HG02884 (cell line): ENCODE data around the gene SHANK2.

Source experiments
- ATAC-seq: cut with Tn5 transposase; IDR thresholded peaks from one replicate; pipeline ENCODE4 v1.9.1; 2021; ENCODE audit warnings: mild to moderate bottlenecking, moderate library complexity; ENCODE audit not compliant: unreplicated experiment

Gene SHANK2

DNA sequence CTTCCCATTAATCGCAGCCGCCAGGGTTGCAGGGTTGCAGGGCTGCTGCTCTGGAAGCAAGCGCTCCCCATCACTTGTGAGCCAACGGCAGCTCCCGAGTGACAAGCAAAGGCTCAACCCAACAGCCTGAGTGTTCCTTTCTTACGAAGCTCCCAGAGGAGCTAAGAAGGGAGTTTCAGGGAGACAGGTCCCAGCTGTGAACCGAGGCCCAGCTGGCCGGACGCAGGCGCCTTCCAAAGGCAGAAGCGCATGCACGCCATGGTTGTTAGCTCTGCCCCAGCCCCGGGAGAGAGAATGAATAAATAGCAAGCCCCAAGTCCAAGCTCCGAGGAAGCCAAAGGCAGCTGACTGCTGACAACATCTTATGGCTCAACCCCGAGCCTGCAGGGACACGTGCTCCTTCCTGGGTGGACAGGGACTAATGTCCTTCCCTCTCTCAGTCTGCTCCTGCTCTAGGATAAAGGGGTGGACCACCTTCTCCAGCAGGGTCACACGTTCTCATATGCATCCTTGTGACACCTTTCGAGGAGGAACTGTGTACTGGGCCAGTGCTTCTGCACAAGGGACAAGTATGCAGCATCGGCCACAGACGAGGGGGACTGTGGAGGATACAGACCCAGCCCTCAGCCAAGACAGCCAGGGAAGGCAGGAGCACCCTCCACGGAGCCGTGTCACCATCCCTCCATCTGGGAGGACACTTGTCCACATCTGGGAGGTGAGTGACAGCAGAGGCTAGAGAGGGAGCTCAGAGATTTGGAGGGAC is 29.9 kb downstream of the SHANK2 start:
- ATAC-seq: no peak

DNA sequence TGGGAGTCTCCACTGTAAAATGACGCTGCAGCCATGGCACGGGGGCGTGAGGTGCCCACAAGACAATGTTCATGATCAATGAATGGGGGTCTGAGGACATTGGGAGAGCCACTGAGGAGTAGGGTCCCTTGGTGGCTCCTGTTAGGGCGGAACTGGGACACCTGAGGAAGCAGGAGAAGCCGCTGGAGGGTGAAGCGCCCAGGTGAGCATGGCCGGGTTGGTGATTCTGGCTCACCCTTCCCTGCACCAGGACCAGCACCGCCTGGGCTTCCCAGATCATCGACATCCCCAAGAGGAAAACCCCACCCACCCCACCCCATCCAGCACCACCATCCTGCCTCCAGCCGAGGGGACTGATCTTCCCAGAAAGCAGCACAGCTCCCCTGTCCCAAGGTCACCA is 30.6 kb downstream of the SHANK2 start:
- ATAC-seq: no peak

- no peak for ATAC-seq
These were observed 31.2 kb downstream of the SHANK2 start for GRCh38 chr11:71221201-71221600.

GRCh38 chr11:71218789-71219499 is 33.4 kb downstream of the SHANK2 start:
- no peak for ATAC-seq

DNA sequence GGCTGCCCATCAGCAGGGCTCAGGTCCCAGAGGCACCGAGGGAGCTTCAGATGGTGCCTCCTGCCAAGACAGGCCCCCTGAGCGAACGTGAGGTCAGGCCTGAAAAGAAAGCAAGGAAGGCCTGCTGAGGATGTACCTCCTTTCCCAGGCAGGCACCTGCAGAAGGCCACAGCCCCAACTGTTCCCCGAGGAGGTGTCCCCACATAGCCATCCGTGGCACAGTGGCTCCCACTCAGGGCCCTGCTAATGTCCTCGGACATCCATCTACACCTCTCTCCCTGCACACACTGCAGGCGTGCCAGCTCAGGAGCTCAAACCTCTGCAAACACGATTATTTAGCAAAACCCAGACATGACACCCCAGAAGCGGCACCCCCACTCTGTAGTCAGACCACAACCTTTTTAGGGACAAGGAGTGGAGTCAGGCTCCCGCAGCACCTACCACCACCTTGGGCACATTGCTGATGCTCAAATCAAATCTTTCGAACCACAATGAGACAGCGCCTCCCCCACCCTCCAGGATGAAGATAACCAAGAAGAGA is 36.9 kb downstream of the SHANK2 start:
- no peak for ATAC-seq

- ATAC-seq: no peak
These were observed 37.6 kb downstream of the SHANK2 start for GRCh38 chr11:71214553-71215424.

DNA sequence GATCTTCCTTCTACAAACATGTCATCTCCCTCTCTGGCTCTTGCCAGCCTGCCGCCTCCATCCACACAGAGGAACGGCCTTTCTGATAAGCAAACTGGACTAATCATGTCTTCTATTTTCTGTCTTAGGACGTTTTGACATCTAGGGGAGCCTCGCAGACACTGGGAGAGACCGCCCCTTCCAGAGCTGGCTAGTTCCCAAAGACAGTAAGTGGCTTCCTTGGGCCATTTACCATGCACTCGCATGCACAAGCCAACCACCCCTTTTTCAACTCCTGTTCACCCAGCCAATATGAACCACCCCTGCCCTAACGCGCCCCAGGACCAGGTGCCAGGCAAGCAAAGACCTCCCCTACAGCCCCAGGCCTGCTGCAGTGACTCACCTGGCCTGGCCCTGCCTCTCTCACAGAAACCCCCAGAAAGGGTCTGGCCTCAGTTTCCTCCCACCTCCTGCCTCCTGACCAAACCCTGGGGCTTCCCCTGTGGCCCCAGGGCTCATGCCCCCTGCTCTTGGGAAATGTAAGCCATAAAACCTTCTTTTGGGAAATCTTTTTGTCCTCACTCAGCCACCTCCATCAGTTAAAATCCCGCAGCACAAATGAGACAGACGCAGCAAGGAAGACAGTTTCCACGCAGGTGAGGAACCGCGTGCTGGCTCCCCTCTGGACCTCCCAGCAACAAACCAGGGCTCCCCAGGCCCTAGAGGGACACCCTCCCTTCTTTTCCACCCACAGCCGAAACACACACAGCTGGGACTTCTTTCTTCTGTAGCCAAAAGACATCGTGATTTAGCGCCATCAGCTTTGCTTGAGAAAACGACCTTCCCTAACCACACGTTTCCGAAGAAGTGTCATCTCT is 38.5 kb downstream of the SHANK2 start:
- ATAC-seq: no peak

GRCh38 chr11:71212871-71213559 is 39.4 kb downstream of the SHANK2 start:
- ATAC-seq: no peak

DNA sequence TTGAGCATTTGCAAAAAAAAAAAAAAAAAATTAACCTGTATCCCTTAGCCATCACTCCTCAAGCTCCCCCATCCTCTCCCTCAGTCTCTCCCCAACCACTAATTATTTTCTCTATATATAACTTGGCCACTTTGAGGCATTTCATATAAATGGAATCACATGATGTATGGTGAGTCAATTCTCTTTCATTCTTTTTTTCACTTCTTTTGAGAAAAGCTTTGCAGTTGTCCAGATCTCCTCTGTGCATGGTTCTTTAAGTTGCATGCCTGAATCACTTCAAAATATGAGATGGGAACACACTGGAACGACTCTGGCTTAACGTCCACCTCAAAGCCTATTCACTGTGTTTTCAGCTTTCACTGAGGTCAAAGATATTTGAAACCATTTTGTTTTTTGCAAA is 40.7 kb downstream of the SHANK2 start:
- ATAC-seq: no peak

DNA sequence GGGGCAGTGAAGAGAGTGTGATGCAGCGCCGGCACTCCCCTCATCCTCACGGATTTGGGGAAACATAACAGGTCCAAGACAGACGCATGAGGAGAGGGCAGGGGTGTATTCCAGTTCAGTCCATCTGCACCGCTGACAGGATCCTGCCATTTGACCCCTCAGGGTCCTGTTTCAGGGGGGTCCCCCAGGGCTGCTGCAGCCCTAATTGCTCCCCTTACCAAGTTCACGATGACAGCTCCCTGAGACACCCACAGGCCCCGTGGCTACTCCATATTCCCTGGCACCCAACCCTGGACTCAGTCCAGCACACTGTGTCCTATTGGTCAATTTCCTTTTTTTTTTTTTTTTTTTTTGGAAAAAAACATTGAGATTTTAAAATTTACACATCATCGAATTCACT is 41.5 kb downstream of the SHANK2 start:
- ATAC-seq: no peak

- no peak for ATAC-seq
These were observed 42.7 kb downstream of the SHANK2 start for GRCh38 chr11:71209656-71210055.

DNA sequence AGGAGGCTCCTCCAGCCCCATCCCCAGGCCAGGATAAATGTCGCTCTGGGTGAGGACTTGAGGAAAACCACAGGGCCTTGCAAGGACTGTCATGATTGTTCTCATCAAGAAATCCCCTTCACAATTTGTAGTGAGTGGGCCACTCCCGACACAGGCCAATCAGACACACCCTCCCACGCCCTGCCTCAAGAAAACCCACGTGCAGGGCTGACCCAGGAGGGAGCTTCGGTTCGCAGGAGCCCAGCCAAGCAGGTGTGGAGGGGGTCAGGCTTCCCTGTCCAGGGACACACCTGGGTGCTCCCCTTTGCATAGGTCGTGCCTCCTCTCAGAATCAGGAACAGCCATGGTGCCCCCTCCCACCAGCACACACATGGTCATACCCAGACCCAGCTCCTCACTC is 43.2 kb downstream of the SHANK2 start:
- no peak for ATAC-seq

- no peak for ATAC-seq
These were observed 44.2 kb downstream of the SHANK2 start for GRCh38 chr11:71208011-71208774.

GRCh38 chr11:71207563-71207962 is 44.8 kb downstream of the SHANK2 start:
- ATAC-seq: no peak

- ATAC-seq: no peak
These were observed 46.2 kb downstream of the SHANK2 start for GRCh38 chr11:71206186-71206585.

DNA sequence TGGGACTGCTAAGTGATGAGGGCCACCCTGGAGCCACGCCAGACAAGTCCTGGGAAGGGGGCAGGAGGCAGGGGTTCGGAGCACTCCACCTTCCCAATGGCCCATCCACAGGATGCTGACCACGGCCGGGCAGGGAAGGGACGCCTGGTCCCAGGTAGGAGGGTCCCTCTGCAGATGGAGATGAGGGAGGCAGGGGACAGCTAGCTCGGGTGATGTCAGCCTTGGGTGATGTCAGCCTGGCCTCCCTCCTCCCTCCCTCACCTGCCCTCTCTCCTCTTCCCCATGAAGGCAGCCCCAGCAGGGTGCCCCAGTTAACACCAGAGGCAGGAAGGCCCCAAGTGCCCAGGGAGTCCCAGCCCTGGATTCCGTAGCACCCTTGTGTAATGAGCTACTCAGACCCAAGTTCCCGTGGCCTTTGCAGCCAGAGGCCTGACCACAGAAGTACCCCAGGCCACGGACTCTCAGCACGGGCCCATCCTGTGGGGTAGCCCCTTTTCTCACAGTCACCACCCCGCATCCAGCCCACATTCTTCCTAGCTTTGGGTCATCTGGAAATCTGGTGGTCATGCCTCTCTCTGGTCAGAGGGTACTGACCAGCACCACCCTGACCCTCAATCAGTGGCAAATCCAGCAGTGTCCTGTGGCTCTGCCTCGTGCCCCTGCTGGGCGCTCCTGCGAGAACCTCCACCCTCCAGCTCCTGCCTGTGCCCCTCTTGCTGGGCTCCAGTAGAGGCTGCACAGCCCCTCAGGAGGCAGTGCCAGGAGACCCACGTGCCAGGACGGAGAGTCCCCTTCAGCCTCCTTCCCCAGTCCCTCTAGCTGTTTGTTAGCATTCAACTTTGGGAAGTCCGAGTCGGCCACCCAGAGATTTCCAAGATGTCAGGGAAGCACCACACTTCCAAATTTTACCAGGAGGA is 47.4 kb downstream of the SHANK2 start:
- ATAC-seq: no peak

DNA sequence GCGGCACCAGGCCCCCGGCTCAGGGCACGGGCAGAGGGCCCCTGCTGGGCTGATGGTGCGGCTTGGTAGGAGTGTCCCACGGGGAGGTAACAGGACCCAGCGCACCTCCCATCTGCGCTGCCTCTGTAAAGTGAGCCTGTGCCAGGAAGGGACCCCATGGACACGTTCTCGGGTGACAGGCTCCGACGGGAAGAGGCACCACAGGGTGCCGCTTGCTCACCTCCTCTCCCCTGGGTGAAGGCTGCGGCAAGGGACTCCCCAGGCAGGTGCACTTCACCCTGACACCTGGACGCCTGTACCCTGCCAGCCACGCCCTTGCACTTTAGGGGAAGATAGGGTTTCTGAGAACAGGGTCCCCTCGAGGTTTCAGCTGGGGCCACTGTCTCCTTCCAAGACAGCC is 48.1 kb downstream of the SHANK2 start:
- ATAC-seq: no peak

DNA sequence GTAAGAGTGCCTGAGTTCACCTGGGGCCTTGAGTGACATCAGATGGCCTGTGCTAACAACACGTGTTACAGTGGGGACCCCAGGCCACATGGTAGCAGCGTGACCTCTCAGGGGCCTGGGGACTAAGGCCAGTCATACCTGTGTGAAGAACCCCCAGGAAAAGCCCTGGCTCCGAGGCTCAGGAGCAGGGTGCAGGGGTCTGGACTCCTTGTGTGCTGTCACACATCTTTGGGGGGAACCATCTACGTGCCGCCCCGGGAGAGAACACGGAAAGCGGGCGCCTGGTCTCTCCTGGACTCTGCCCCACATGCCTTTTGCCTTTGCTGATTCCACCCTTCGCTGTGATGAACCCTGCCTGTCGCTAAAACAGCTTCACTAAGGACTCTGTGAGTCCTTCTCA is 48.7 kb downstream of the SHANK2 start:
- no peak for ATAC-seq
